Heart left ventricle (tissue), 16 donors: ENCODE results near the gene EIF3I. TPM values are rescaled to one million over a fixed set of nuclear protein-coding genes. Genes with fewer than 3 reads are reported as not detected.

Experiments used
- ATAC-seq, 4 donors: fragments of 200-7000 bp; cut with Tn5 transposase; one replicate each; pipeline ENCODE4 v1.9.1; 2020 to 2022; ENCODE audit warnings: moderate library complexity in 4 of 4, mild to moderate bottlenecking in 3 of 4, moderate number of reproducible peaks in 1 of 4
- DNase-seq, 5 donors: peaks; one replicate each; pipeline ENCODE4 v3.0.0-alpha.2; 2020
- H3K27ac ChIP-seq, 12 donors: fragments of 200-600 bp; sonication (generic) in 4 of 12; one replicate each; pipeline versions ENCODE4 v1.5.0 to v1.8.0; 2016 to 2022; ENCODE audit warnings: mild to moderate bottlenecking in 2 of 12
- H3K27me3 ChIP-seq, 9 donors: fragments of 200-600 bp; sonication (generic) in 2 of 9; one replicate each; pipeline versions ENCODE4 v1.5.1 to v1.8.0; 2016 to 2022; ENCODE audit warnings: mild to moderate bottlenecking in 3 of 9
- H3K36me3 ChIP-seq, 9 donors: fragments of 200-600 bp; sonication (generic) in 2 of 9; one replicate each; pipeline versions ENCODE4 v1.5.0 to v1.8.0; 2018 to 2022; ENCODE audit warnings: mild to moderate bottlenecking in 2 of 9
- H3K4me1 ChIP-seq, 12 donors: fragments of 200-600 bp; sonication (generic) in 4 of 12; one replicate each; pipeline versions ENCODE4 v1.5.0 to v1.8.0; 2016 to 2022; ENCODE audit warnings: mild to moderate bottlenecking in 3 of 12
- H3K4me3 ChIP-seq, 12 donors: fragments of 200-600 bp; sonication (generic) in 4 of 12; one replicate each; pipeline versions ENCODE4 v1.5.0 to v1.8.0; 2017 to 2022; ENCODE audit warnings: mild to moderate bottlenecking in 9 of 12, moderate library complexity in 4 of 12
- H3K9me3 ChIP-seq, 12 donors: fragments of 200-600 bp; sonication (generic) in 4 of 12; one replicate each; pipeline versions ENCODE4 v1.5.0 to v1.8.0; 2016 to 2022; ENCODE audit warnings: mild to moderate bottlenecking in 1 of 12
- POLR2A ChIP-seq, 2 donors: fragments of 450-650 bp; IDR thresholded peaks; one replicate each; pipeline ENCODE4 v1.6.1; 2017; ENCODE audit warnings: antibody characterized with exemption in 2 of 2, mild to moderate bottlenecking in 2 of 2, moderate library complexity in 2 of 2
- whole genome bisulfite sequencing, 4 donors: extraction: QIAGEN DNeasy Blood & Tissue Kit in 2 of 4; methylation state at CpG; one replicate each; pipeline versions ENCODE4 v1.1.5 to v1.1.7; 2013 to 2018; 5-methylcytosine and 5-hydroxymethylcytosine counted together
- intact Hi-C, 10 donors: fragments of 100-400 bp; cut with DNase I; formaldehyde crosslinking; loops; one replicate each; pipeline versions ENCODE4 v1.11.1 to v1.14.2; 2022
- polyA plus RNA-seq, 2 donors: library from polyadenylated mRNA; stranded (reverse); fragments of 200-250 nt; gene quantifications; one replicate each; pipeline ENCODE4 v1.2.3, GENCODE V29; 2013
- total RNA-seq, 9 donors: library from RNA; depleted of rRNA in 2 of 9; stranded (reverse); fragments of >200 nt in 2 of 9; fragmentation: NEBNext Ultra II Directional in 3 of 9; extraction: Animal tissue kit (Norgen Biotek cat#: 25700) in 3 of 9; gene quantifications; one replicate each; pipeline versions ENCODE4 v1.1.0 to v1.2.4, GENCODE V29; 2016 to 2023
- TF ChIP-seq, protein P1 (sequence below), 12 donors: fragments of 200-600 bp; sonication (generic) in 4 of 12; IDR thresholded peaks; one replicate each; pipeline versions ENCODE4 v1.5.0 to v1.8.0; 2018 to 2022; ENCODE audit warnings: antibody characterized with exemption in 12 of 12, mild to moderate bottlenecking in 5 of 12
- donor health status: ischemic (EF 13 %, LVEDD 7.1; RV severe dilation, severe dysfunction).
- donor health status: healthy with polysubstance abuse.
- donor health status: DM: no; HTN: yes; CAD: no.
- donor health status: DM: no; HTN: no; CAD: no.
- donor health status: ischemic (EF 25% LVEDD 6.9; RV normal size, moderate dysfunction).
- donor health status: ischemic (EF 25% LVEDD 5.7; RV mildly dilated, moderate dysfunction).
- donor health status: healthy.
- donor health status: DM: yes; HTN: yes; CAD: no.
- donor health status: ischemic (EF 35%, LVEDD 5.7; RV mildly dilated, moderate dysfunction).
- donor health status: nonischemic (EF 11% LVEDD 7.7; RV severe dilation, severe dysfunction).
- donor health status: DM: yes; HTN: yes; CAD: no.
- donor health status: PGD.
- donor health status: ischemic (EF 29% LVEDD 5.4; RV normal size, mild dysfunction).
- donor health status: nonischemic (EF 23%, LVEDD 6.1; RV moderate dilation, normal function).

The EIF3I gene
- total and polyA plus RNA-seq, 11 donors = 94.8 to 388 (median 122) TPM

- Histone ChIP-seq H3K27me3 (no peaks in the 10 kb centered on the region), H3K9me3 (no peaks in the 10 kb centered on the region), H3K36me3 (no peaks in the 10 kb centered on the region), H3K4me1 (peaks cover 0 to 69% (median 59%) of the 10 kb centered on the region in 12 donors), H3K27ac (peak within 1 kb of the TSS; percentile 49 to 93 (median 86)), H3K4me3 (peak within 1 kb of the TSS in 4 of 12 donors; percentile 9 to 58 (median 22))
- no peak for ATAC-seq
- no peak for TF ChIP-seq POLR2A (IDR thresholded peaks at IDR 0.05)
- TF ChIP-seq, protein P1, sequence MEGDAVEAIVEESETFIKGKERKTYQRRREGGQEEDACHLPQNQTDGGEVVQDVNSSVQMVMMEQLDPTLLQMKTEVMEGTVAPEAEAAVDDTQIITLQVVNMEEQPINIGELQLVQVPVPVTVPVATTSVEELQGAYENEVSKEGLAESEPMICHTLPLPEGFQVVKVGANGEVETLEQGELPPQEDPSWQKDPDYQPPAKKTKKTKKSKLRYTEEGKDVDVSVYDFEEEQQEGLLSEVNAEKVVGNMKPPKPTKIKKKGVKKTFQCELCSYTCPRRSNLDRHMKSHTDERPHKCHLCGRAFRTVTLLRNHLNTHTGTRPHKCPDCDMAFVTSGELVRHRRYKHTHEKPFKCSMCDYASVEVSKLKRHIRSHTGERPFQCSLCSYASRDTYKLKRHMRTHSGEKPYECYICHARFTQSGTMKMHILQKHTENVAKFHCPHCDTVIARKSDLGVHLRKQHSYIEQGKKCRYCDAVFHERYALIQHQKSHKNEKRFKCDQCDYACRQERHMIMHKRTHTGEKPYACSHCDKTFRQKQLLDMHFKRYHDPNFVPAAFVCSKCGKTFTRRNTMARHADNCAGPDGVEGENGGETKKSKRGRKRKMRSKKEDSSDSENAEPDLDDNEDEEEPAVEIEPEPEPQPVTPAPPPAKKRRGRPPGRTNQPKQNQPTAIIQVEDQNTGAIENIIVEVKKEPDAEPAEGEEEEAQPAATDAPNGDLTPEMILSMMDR (IDR thresholded peaks at IDR 0.05) = no peak
- DNase-seq = no peak
- WGBS, 4 donors = 68 to 77% (median 72%) methylated on average over 24 to 25 of the region's 25 CpGs
- intact Hi-C loops = no loop called here
These were observed 28.9 kb downstream of the EIF3I start, which contains the start of gene LCK for GRCh38 chr1:32250893-32251716. Gene LCK, plus strand, starts transcription at chr1:32251265. Its CDS starts 23,065 bp downstream, at chr1:32274330.

DNA sequence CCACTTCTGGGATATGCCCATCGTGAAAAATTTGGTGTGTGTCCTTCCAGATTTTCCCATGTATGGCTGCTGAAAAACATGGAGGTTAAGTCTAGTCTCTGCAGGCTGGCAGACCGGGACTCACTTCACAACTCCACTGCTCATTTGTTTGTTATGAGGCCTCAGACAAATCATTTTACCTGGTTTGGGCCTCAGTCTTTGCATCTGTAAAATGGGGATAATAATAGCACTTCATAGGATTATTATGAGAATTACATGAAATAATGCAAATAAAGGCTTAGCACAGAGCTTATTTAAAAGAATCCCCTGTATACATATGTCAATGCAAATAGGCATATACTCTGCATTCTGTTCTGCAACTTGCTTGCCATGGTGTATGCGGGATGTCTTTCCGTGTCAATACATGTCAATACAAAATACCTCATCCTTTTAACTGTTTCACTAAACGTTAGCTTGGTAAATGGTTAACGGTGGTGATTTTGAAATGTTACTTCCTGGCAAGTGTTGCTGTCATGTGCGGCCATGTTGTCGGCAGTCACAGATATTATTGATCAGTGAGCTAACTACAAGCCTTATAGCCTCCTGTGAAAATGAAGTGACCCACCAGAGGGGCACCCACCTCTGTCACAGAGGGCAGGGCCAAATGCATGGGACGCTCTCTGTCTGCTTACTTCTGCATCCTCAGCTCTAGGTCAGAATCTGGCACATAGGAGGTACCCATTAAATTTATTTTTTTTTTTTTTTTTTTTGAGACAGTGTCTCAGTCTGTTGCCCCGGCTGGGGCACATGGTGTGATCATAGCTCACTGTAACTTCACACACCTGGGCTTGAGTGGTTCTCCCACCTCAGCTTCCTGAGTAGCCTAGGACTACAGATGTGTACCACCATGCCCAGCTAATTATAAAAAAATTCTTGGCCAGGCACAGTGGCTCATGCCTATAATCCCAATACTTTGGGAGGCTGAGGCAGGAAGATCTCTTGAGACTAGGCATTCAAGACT lies 33.2 kb downstream of the EIF3I start:
- peak overlapping the region in 1 of 12 donors; percentile 58 for H3K4me3 ChIP-seq
- no peak for ATAC-seq
- no peaks in the 10 kb centered on the region for H3K36me3 ChIP-seq
- intact Hi-C loops = no loop called here
- peak overlapping the region in 1 of 12 donors; percentile 93 for H3K27ac ChIP-seq
- H3K9me3 ChIP-seq = no peaks in the 10 kb centered on the region
- H3K4me1 ChIP-seq = peaks cover 0 to 29% (median 23%) of the 10 kb centered on the region in 12 donors
- 89 to 94% (median 93%) methylated on average over 10 of the region's 10 CpGs for WGBS, 4 donors
- TF ChIP-seq, protein P1 (IDR thresholded peaks at IDR 0.05) = no peak
- no peaks in the 10 kb centered on the region for H3K27me3 ChIP-seq
- DNase-seq = no peak

DNA sequence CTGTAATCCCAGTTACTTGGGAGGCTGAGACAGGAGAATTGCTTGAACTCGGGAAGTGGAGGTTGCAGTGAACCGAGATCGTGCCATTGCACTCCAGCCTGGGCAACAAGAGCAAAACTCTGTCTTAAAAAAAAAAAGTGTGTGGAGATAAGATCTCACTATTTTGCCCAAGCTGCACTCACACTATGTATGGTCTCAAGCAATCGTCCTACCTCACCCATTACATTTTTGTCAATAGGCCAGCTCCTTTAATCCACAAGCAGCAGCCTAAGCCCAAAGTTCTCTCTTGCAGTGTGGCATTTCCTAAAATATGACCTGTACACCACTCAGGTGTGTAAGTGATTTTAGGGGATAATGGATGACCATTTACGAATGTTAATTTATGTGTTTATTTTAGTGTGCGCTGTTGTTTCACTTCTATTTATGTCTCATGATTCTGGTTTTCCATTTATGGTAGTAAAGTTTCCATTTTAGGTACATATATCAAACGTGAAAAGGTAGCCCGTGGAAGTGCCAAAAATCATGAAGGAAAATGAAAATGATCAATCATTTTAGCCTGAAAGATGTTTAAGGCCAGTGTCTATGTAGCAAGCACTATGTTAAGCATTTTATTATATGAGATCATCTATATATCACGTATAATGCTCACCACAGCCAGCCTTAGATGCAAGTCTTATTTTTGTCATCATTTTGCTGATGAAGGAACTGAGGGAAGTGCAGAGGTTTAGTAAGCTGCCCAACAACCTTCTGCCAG lies 34.4 kb downstream of the EIF3I start:
- peak overlapping the region in 1 of 12 donors; percentile 93 for H3K27ac ChIP-seq
- intact Hi-C loops = no loop called here
- no peaks in the 10 kb centered on the region for H3K9me3 ChIP-seq
- ATAC-seq = no peak
- TF ChIP-seq, protein P1 (IDR thresholded peaks at IDR 0.05) = no peak
- TF ChIP-seq POLR2A (IDR thresholded peaks at IDR 0.05) = no peak
- H3K4me1 ChIP-seq = peaks cover 0 to 16% (median 11%) of the 10 kb centered on the region in 12 donors
- DNase-seq = no peak
- H3K36me3 ChIP-seq = no peaks in the 10 kb centered on the region
- WGBS, 4 donors = 86 to 88% (median 87%) methylated on average over 9 of the region's 9 CpGs
- no peaks in the 10 kb centered on the region for H3K27me3 ChIP-seq
- peak overlapping the region in 1 of 12 donors; percentile 58 for H3K4me3 ChIP-seq
